Suprapubic skin (tissue), 4 donors: ENCODE results near the gene PRPSAP2. TPM values are rescaled to one million over a fixed set of nuclear protein-coding genes. Genes with fewer than 3 reads are reported as not detected.

Experiments used
- DNase-seq, 2 donors: peaks; one replicate each; pipeline ENCODE4 v3.0.0-alpha.2; 2019; ENCODE audit warnings: low spot score in 2 of 2
- H3K27ac ChIP-seq: fragments of 200-600 bp; sonication (generic); one replicate; pipeline ENCODE4 v1.5.1; 2019
- H3K27me3 ChIP-seq: fragments of 200-600 bp; sonication (generic); one replicate; pipeline ENCODE4 v1.5.1; 2019
- H3K36me3 ChIP-seq: fragments of 200-600 bp; sonication (generic); one replicate; pipeline ENCODE4 v1.5.1; 2019
- H3K4me1 ChIP-seq: fragments of 200-600 bp; sonication (generic); one replicate; pipeline ENCODE4 v1.5.1; 2019
- H3K4me3 ChIP-seq: fragments of 200-600 bp; sonication (generic); one replicate; pipeline ENCODE4 v1.5.1; 2019; ENCODE audit warnings: mild to moderate bottlenecking
- H3K9me3 ChIP-seq: fragments of 200-600 bp; sonication (generic); one replicate; pipeline ENCODE4 v1.5.1; 2019
- CTCF ChIP-seq, 2 donors: fragments of 200-600 bp in 1 of 2; fragments of 450-650 bp in 1 of 2; sonication (generic) in 1 of 2; IDR thresholded peaks; one replicate each; pipeline ENCODE4 v1.5.1; 2016 to 2019; ENCODE audit warnings: antibody characterized with exemption in 2 of 2, mild to moderate bottlenecking in 1 of 2, moderate library complexity in 1 of 2
- EP300 ChIP-seq: sonication (generic); formaldehyde crosslinking; IDR thresholded peaks from one replicate; pipeline ENCODE4 v1.6.1; 2017; ENCODE audit warnings: antibody characterized with exemption
- POLR2A ChIP-seq, 2 donors: fragments of 450-650 bp; IDR thresholded peaks; one replicate each; pipeline ENCODE4 v1.6.1; 2017; ENCODE audit warnings: antibody characterized with exemption in 2 of 2, mild to moderate bottlenecking in 2 of 2, moderate library complexity in 2 of 2
- POLR2AphosphoS5 ChIP-seq, 3 donors: sonication (generic); formaldehyde crosslinking; IDR thresholded peaks; one replicate each; pipeline ENCODE4 v1.6.1; 2017; ENCODE audit warnings: antibody characterized with exemption in 3 of 3
- WGBS: methylation state at CpG from one replicate; pipeline ENCODE4 v1.1.5; 2018; 5-methylcytosine and 5-hydroxymethylcytosine counted together
- total RNA-seq, 4 donors: library from RNA; depleted of rRNA; stranded (reverse); fragments of >200 nt; gene quantifications; one replicate each; pipeline ENCODE4 v1.1.0, GENCODE V29; 2016

Gene PRPSAP2
- total RNA-seq, 4 donors from 2014 or later: 14.9 to 29.0 (median 22.9) TPM

GRCh38 chr17:18959071-18959844 lies 101.3 kb downstream of the PRPSAP2 start:
- TF ChIP-seq POLR2A (IDR thresholded peaks at IDR 0.05) (no peak), CTCF (IDR thresholded peaks at IDR 0.05) (no peak), EP300 (no peak), POLR2AphosphoS5 (IDR thresholded peaks at IDR 0.05) (no peak)
- no peaks in the 10 kb centered on the region for H3K27me3 ChIP-seq
- H3K27ac ChIP-seq: no peak overlapping the region
- H3K36me3 ChIP-seq: no peaks in the 10 kb centered on the region
- no peaks in the 10 kb centered on the region for H3K9me3 ChIP-seq
- H3K4me1 ChIP-seq: no peaks in the 10 kb centered on the region
- WGBS: 95% methylated on average over 14 of the region's 22 CpGs
- no peak for DNase-seq
- no peak overlapping the region for H3K4me3 ChIP-seq

GRCh38 chr17:18959845-18960240 lies 101.9 kb downstream of the PRPSAP2 start:
- Histone ChIP-seq H3K9me3 (no peaks in the 10 kb centered on the region), H3K36me3 (no peaks in the 10 kb centered on the region), H3K4me1 (no peaks in the 10 kb centered on the region), H3K4me3 (no peak overlapping the region), H3K27me3 (no peaks in the 10 kb centered on the region), H3K27ac (no peak overlapping the region)
- no peak for DNase-seq
- TF ChIP-seq CTCF (IDR thresholded peaks at IDR 0.05) (no peak), POLR2AphosphoS5 (IDR thresholded peaks at IDR 0.05) (no peak), POLR2A (IDR thresholded peaks at IDR 0.05) (no peak), EP300 (no peak)
- WGBS: 93% methylated on average over 4 of the region's 5 CpGs

GRCh38 chr17:18960241-18960665 lies 102.3 kb downstream of the PRPSAP2 start:
- Histone ChIP-seq H3K36me3 (no peaks in the 10 kb centered on the region), H3K4me3 (no peak overlapping the region), H3K9me3 (no peaks in the 10 kb centered on the region), H3K27ac (no peak overlapping the region), H3K27me3 (no peaks in the 10 kb centered on the region), H3K4me1 (no peaks in the 10 kb centered on the region)
- 73% methylated on average over 11 of the region's 15 CpGs for WGBS
- no peak for DNase-seq
- TF ChIP-seq POLR2AphosphoS5 (IDR thresholded peaks at IDR 0.05) (no peak), POLR2A (IDR thresholded peaks at IDR 0.05) (no peak), EP300 (no peak), CTCF (IDR thresholded peaks at IDR 0.05) (no peak)

GRCh38 chr17:18960803-18961511 lies 103.0 kb downstream of the PRPSAP2 start:
- WGBS: 70% methylated on average over 5 of the region's 17 CpGs
- TF ChIP-seq POLR2AphosphoS5 (IDR thresholded peaks at IDR 0.05) (no peak), CTCF (IDR thresholded peaks at IDR 0.05) (peak; percentile 37 to 85)
- H3K9me3 ChIP-seq: no peaks in the 10 kb centered on the region
- H3K27ac ChIP-seq: no peak overlapping the region
- H3K4me1 ChIP-seq: no peaks in the 10 kb centered on the region
- peak in 1 of 2 donors; percentile 83 for DNase-seq
- H3K27me3 ChIP-seq: no peaks in the 10 kb centered on the region
- no peak overlapping the region for H3K4me3 ChIP-seq
- no peaks in the 10 kb centered on the region for H3K36me3 ChIP-seq
